ENCODE data around the gene GALNT11. TPM values are rescaled to one million over a fixed set of nuclear protein-coding genes. Genes with fewer than 3 reads are reported as not detected.

Gene GALNT11
- total RNA-seq, 1 experiment from 2014 or later: 15.1 TPM

- Mint-ChIP-seq H3K4me3 (ENCODE audit: unreplicated experiment) (no peak overlapping the region), H3K36me3 (ENCODE audit: insufficient read depth, unreplicated experiment) (peaks cover 75% of the 10 kb centered on the region), H3K27ac (ENCODE audit: low read depth, unreplicated experiment) (no peak overlapping the region), H3K27me3 (ENCODE audit: insufficient read depth, unreplicated experiment) (no peaks in the 10 kb centered on the region), H3K9me3 (ENCODE audit: unreplicated experiment) (no peaks in the 10 kb centered on the region), H3K4me1 (ENCODE audit: insufficient read depth, unreplicated experiment) (no peaks in the 10 kb centered on the region)
- TF ChIP-seq, protein P1, sequence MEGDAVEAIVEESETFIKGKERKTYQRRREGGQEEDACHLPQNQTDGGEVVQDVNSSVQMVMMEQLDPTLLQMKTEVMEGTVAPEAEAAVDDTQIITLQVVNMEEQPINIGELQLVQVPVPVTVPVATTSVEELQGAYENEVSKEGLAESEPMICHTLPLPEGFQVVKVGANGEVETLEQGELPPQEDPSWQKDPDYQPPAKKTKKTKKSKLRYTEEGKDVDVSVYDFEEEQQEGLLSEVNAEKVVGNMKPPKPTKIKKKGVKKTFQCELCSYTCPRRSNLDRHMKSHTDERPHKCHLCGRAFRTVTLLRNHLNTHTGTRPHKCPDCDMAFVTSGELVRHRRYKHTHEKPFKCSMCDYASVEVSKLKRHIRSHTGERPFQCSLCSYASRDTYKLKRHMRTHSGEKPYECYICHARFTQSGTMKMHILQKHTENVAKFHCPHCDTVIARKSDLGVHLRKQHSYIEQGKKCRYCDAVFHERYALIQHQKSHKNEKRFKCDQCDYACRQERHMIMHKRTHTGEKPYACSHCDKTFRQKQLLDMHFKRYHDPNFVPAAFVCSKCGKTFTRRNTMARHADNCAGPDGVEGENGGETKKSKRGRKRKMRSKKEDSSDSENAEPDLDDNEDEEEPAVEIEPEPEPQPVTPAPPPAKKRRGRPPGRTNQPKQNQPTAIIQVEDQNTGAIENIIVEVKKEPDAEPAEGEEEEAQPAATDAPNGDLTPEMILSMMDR (IDR thresholded peaks at IDR 0.05; ENCODE audit: unreplicated experiment): no peak
- intact Hi-C loops (cut with micrococcal nuclease): no loop called here
- no TSS peak for BruUV-seq (replicated peaks)
- POLR2A ChIA-PET: no interaction called here
- DNase-seq (ENCODE audit: unreplicated experiment): no peak
- CTCF ChIA-PET: interaction anchor here (0.6 kb wide), 1 partner anchor 82 kb away, joined by 3 read pairs; no protein-coding TSS in a partner anchor
These were observed 106.6 kb downstream of the GALNT11 start for GRCh38 chr7:152131981-152132494.

GRCh38 chr7:152132812-152133211 is 107.3 kb downstream of the GALNT11 start:
- ChIA-PET CTCF (interaction anchor here (0.6 to 1.6 kb wide), 2 partner anchors 14 to 83 kb away, joined by 3 to 7 read pairs; no protein-coding TSS in a partner anchor), POLR2A (no interaction called here)
- peaks cover 78% of the 10 kb centered on the region for H3K36me3 Mint-ChIP-seq (ENCODE audit: insufficient read depth, unreplicated experiment)
- no TSS peak for BruUV-seq (replicated peaks)
- no peak overlapping the region for H3K4me3 Mint-ChIP-seq (ENCODE audit: unreplicated experiment)
- TF ChIP-seq, protein P1 (IDR thresholded peaks at IDR 0.05; ENCODE audit: unreplicated experiment): no peak
- no peaks in the 10 kb centered on the region for H3K4me1 Mint-ChIP-seq (ENCODE audit: insufficient read depth, unreplicated experiment)
- H3K27me3 Mint-ChIP-seq (ENCODE audit: insufficient read depth, unreplicated experiment): no peaks in the 10 kb centered on the region
- DNase-seq (ENCODE audit: unreplicated experiment): no peak
- no peaks in the 10 kb centered on the region for H3K9me3 Mint-ChIP-seq (ENCODE audit: unreplicated experiment)
- intact Hi-C loops (cut with micrococcal nuclease): no loop called here
- H3K27ac Mint-ChIP-seq (ENCODE audit: low read depth, unreplicated experiment): no peak overlapping the region

DNA sequence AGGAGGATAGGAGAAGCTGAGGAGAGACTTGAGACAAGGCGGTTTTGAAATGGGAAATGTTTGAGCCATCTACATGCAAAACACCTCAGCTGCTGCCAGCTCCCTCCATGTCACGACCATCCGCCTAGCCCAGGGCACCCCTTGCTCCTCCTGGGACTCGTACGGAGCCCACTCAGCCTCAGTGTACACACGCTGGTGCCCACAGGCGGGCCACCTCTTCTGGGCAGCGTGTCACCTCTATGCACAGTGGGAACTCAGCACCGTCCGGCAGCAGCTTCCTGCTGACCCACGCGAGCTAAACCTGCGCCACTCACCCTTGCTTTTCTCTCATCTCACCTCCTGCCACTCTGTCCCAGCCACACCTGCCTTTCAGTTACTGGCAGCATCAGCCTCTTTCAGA is 108.3 kb downstream of the GALNT11 start:
- TF ChIP-seq, protein P1 (IDR thresholded peaks at IDR 0.05; ENCODE audit: unreplicated experiment): no peak
- ChIA-PET CTCF (interaction anchor here (1.3 to 1.6 kb wide), 2 partner anchors 11 to 13 kb away, joined by 3 to 7 read pairs; no protein-coding TSS in a partner anchor), POLR2A (no interaction called here)
- no peaks in the 10 kb centered on the region for H3K27me3 Mint-ChIP-seq (ENCODE audit: insufficient read depth, unreplicated experiment)
- no peaks in the 10 kb centered on the region for H3K9me3 Mint-ChIP-seq (ENCODE audit: unreplicated experiment)
- H3K4me1 Mint-ChIP-seq (ENCODE audit: insufficient read depth, unreplicated experiment): no peaks in the 10 kb centered on the region
- no TSS peak for BruUV-seq (replicated peaks)
- no peak for DNase-seq (ENCODE audit: unreplicated experiment)
- H3K36me3 Mint-ChIP-seq (ENCODE audit: insufficient read depth, unreplicated experiment): peaks cover 78% of the 10 kb centered on the region
- no peak overlapping the region for H3K27ac Mint-ChIP-seq (ENCODE audit: low read depth, unreplicated experiment)
- no peak overlapping the region for H3K4me3 Mint-ChIP-seq (ENCODE audit: unreplicated experiment)
- intact Hi-C loops (cut with micrococcal nuclease): no loop called here

- intact Hi-C loops (cut with micrococcal nuclease): no loop called here
- no peaks in the 10 kb centered on the region for H3K9me3 Mint-ChIP-seq (ENCODE audit: unreplicated experiment)
- CTCF ChIA-PET: interaction anchor here (0.9 to 1.5 kb wide), 3 partner anchors 9 to 19 kb away, joined by 3 to 5 read pairs (median 5); no protein-coding TSS in a partner anchor
- H3K27me3 Mint-ChIP-seq (ENCODE audit: insufficient read depth, unreplicated experiment): no peaks in the 10 kb centered on the region
- TF ChIP-seq, protein P1 (IDR thresholded peaks at IDR 0.05; ENCODE audit: unreplicated experiment): no peak
- POLR2A ChIA-PET: no interaction called here
- peaks cover 81% of the 10 kb centered on the region for H3K36me3 Mint-ChIP-seq (ENCODE audit: insufficient read depth, unreplicated experiment)
- BruUV-seq (replicated peaks): no TSS peak
- H3K4me3 Mint-ChIP-seq (ENCODE audit: unreplicated experiment): no peak overlapping the region
- no peaks in the 10 kb centered on the region for H3K4me1 Mint-ChIP-seq (ENCODE audit: insufficient read depth, unreplicated experiment)
- no peak overlapping the region for H3K27ac Mint-ChIP-seq (ENCODE audit: low read depth, unreplicated experiment)
- DNase-seq (ENCODE audit: unreplicated experiment): no peak
These were observed 111.2 kb downstream of the GALNT11 start for GRCh38 chr7:152136686-152137085.
